ENCODE measurements around the gene EID2B.

- TF ChIP-seq CTCF (IDR thresholded peaks at IDR 0.05; ENCODE audit: low read depth, low read length) (no peak), EZH2phosphoT487 (IDR thresholded peaks at IDR 0.05; ENCODE audit: low read depth) (no peak)
Observed at GRCh38 chr19:39492225-39492624, 40.4 kb downstream of the EID2B start.

Measured in OCI-LY3 (cell line).